Measurements from ENCODE around the gene TDRD7. TPM values are rescaled to one million over a fixed set of nuclear protein-coding genes. Genes with fewer than 3 reads are reported as not detected.

TDRD7 gene
- total RNA-seq, 1 donor from 2014 or later, result 8.6 TPM

GRCh38 chr9:97459326-97459725 lies 47.4 kb downstream of the TDRD7 start:
- peaks cover 20% of the 10 kb centered on the region for H3K9me3 Mint-ChIP-seq
- H3K4me3 Mint-ChIP-seq, result no peak overlapping the region
- TF ChIP-seq CTCF (IDR thresholded peaks at IDR 0.05; ENCODE audit: unreplicated experiment), result no peak
- peaks cover 9% of the 10 kb centered on the region for H3K36me3 Mint-ChIP-seq
- H3K27me3 Mint-ChIP-seq (ENCODE audit: low read depth), result peaks cover 2% of the 10 kb centered on the region
- no peaks in the 10 kb centered on the region for H3K4me1 Mint-ChIP-seq
- H3K27ac Mint-ChIP-seq, result no peak overlapping the region
- no peak for DNase-seq (ENCODE audit: low spot score in 2 of 2, unreplicated experiment in 2 of 2)

GRCh38 chr9:97462159-97462558 lies 50.3 kb downstream of the TDRD7 start:
- no peak for TF ChIP-seq CTCF (IDR thresholded peaks at IDR 0.05; ENCODE audit: unreplicated experiment)
- no peak overlapping the region for H3K4me3 Mint-ChIP-seq
- no peak for DNase-seq (ENCODE audit: low spot score in 2 of 2, unreplicated experiment in 2 of 2)
- no peak overlapping the region for H3K27ac Mint-ChIP-seq
- no peaks in the 10 kb centered on the region for H3K9me3 Mint-ChIP-seq
- H3K4me1 Mint-ChIP-seq, result no peaks in the 10 kb centered on the region
- peaks cover 4% of the 10 kb centered on the region for H3K36me3 Mint-ChIP-seq
- no peaks in the 10 kb centered on the region for H3K27me3 Mint-ChIP-seq (ENCODE audit: low read depth)

- peaks cover 4% of the 10 kb centered on the region for H3K36me3 Mint-ChIP-seq
- H3K27me3 Mint-ChIP-seq (ENCODE audit: low read depth), result no peaks in the 10 kb centered on the region
- no peak overlapping the region for H3K27ac Mint-ChIP-seq
- H3K9me3 Mint-ChIP-seq, result no peaks in the 10 kb centered on the region
- no peaks in the 10 kb centered on the region for H3K4me1 Mint-ChIP-seq
- no peak overlapping the region for H3K4me3 Mint-ChIP-seq
- no peak for DNase-seq (ENCODE audit: low spot score in 2 of 2, unreplicated experiment in 2 of 2)
- no peak for TF ChIP-seq CTCF (IDR thresholded peaks at IDR 0.05; ENCODE audit: unreplicated experiment)
These were observed 51.0 kb downstream of the TDRD7 start for GRCh38 chr9:97462914-97463313.

- no peak for TF ChIP-seq CTCF (IDR thresholded peaks at IDR 0.05; ENCODE audit: unreplicated experiment)
- DNase-seq (ENCODE audit: low spot score in 2 of 2, unreplicated experiment in 2 of 2), result peak in 1 of 2 experiments; percentile 64
- Mint-ChIP-seq H3K36me3 (no peaks in the 10 kb centered on the region), H3K27ac (no peak overlapping the region), H3K27me3 (ENCODE audit: low read depth) (no peaks in the 10 kb centered on the region), H3K4me3 (no peak overlapping the region), H3K4me1 (no peaks in the 10 kb centered on the region), H3K9me3 (no peaks in the 10 kb centered on the region)
These were observed 57.0 kb downstream of the TDRD7 start for GRCh38 chr9:97468658-97469448.

GRCh38 chr9:97470076-97470475 lies 58.2 kb downstream of the TDRD7 start:
- H3K27ac Mint-ChIP-seq, result no peak overlapping the region
- peaks cover 2% of the 10 kb centered on the region for H3K36me3 Mint-ChIP-seq
- H3K27me3 Mint-ChIP-seq (ENCODE audit: low read depth), result no peaks in the 10 kb centered on the region
- no peak overlapping the region for H3K4me3 Mint-ChIP-seq
- no peaks in the 10 kb centered on the region for H3K4me1 Mint-ChIP-seq
- TF ChIP-seq CTCF (IDR thresholded peaks at IDR 0.05; ENCODE audit: unreplicated experiment), result no peak
- no peaks in the 10 kb centered on the region for H3K9me3 Mint-ChIP-seq
- DNase-seq (ENCODE audit: low spot score in 2 of 2, unreplicated experiment in 2 of 2), result no peak

Data from mesothelial cell of epicardium (in vitro differentiated cells).